Caki2 (cell line): ENCODE measurements around the gene HOXC5. TPM values are rescaled to one million over a fixed set of nuclear protein-coding genes. Genes with fewer than 3 reads are reported as not detected.

ENCODE experiments used
- DNase-seq: peaks from one replicate; pipeline ENCODE4 v3.0.0-alpha.2; 2015; ENCODE audit warnings: low read depth
- in situ Hi-C: cut with HindIII; loops from 2 replicates; pipeline ENCODE4 v1.10.0; 2016; ENCODE audit warnings: low sequenced_read_pairs, low pct_unique_long_range_greater_than_20kb, mixed read lengths
- total RNA-seq: library from RNA; depleted of rRNA; stranded (reverse); fragments of >200 nt; shearing (Covaris generic); gene quantifications from 2 replicates; pipeline ENCODE4 v1.2.3, GENCODE V29; 2014; ENCODE audit warnings: low replicate concordance

The HOXC5 gene
- total RNA-seq, 1 experiment from 2014 or later: not detected

GRCh38 chr12:53994264-53995001 lies 38.4 kb upstream of the HOXC5 start:
- in situ Hi-C loops: no loop called here
- DNase-seq: peak; percentile 70

DNA sequence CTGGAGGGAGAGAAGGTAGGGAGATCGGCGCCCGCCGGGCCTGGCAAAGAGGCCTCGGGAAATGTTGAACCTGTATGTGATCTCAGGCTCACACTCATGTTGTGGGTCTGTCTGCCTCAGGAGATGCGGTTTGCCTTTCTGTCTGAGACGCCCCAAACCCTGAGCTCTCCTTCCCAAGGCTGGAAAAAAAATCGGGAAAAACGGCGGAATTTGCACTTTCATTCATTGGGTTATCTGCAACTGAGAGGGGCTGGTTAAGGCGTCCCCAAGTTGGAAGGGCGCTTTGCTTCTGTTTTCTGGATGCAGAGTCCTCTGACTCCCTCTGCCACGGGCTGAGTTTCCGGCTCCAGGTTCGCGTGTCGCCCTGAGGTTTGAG lies 37.9 kb upstream of the HOXC5 start:
- in situ Hi-C loops: no loop called here
- peak; percentile 61 for DNase-seq

DNA sequence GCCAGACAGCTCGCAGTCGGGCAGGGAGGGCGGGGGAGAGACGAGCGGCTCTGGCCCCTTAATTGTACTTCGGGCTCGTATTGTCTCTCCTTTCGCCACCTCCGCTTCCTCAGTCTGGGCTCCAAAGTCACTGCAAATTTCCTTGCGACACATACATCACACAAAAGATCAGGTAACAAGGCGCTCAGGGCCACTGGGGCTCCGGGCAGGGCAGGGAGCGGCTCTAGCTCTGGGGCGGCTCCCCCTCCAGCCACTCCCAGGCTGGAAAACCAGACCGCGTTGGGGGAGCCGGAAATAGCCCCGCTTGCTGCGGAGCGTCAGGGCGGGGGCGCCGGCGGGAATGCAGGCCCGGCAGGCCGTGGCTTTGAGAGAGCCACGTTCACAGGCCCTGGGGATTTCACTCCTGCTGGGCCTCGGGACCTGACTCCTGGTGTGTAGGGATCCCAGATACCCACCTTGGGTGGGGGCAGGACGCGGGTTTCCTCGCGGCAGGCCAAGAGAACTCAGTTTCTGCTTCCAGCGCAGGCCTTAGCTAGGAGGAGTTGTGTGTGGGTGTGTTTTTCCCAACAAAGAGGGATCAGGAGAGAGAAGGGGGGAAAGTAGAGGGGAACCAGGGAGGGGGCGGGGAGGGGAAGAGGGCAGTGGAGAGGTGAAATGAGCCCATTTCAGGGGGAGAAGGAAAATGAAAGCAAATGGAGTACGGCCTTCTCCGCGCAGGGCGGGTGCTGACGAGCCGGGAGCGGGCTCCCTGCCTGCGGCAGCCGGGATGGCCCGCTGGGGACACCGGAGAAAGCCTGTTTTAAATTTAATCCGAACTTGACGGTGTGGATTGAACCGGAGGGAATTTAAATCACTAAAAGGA lies 37.2 kb upstream of the HOXC5 start:
- in situ Hi-C loops: no loop called here

GRCh38 chr12:53996240-53997203 lies 36.3 kb upstream of the HOXC5 start:
- in situ Hi-C loops: no loop called here
- peak; percentile 45 for DNase-seq

More for the DNA sequence above, 37.2 kb upstream of the HOXC5 start:
- peak; percentile 86 for DNase-seq

DNA sequence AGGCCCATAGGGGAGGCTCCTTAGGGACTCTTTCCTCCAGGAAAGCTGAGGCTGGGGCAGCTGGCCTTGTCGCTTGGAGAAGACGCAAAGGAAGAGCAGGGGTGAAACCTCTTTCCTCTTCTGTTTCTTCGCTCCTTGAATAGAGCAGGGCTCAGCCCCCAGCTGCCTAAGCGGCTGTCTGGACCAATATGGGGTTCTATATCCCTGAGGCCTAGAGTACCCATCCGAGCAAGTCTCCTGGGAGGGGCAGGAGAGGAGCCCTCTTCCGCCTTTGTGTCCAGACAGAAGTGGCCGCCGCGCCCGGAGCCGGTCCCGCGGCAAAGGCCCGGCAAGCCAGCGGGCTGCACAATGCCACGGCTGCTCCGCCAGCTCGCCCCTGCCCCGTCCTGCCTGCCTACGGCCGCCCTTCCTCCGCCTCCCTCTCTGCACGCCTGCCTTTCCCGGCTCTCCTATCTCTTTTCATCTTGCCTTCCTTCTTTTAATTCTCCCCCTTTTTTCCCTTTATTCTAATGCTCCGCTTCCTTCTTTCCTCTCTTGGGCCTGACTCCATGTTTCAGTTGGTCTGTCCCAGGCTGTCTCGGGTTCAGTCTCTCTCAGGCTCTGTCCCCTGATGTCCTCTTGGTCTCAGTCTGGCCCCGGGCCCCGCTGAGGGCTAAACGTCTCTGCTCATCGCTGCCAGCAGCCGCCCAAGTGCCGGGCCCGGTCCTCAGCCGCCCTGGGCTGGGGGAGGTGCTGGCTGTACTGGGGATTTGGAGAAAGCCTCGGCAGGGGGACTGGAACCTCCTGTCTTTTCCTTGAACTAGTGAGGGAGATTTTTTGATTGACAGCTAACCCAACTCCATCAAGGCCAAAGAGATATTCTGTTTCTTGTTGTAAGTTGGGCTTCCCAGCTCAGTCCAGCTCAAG lies 35.4 kb upstream of the HOXC5 start:
- no peak for DNase-seq
- in situ Hi-C loops: no loop called here

DNA sequence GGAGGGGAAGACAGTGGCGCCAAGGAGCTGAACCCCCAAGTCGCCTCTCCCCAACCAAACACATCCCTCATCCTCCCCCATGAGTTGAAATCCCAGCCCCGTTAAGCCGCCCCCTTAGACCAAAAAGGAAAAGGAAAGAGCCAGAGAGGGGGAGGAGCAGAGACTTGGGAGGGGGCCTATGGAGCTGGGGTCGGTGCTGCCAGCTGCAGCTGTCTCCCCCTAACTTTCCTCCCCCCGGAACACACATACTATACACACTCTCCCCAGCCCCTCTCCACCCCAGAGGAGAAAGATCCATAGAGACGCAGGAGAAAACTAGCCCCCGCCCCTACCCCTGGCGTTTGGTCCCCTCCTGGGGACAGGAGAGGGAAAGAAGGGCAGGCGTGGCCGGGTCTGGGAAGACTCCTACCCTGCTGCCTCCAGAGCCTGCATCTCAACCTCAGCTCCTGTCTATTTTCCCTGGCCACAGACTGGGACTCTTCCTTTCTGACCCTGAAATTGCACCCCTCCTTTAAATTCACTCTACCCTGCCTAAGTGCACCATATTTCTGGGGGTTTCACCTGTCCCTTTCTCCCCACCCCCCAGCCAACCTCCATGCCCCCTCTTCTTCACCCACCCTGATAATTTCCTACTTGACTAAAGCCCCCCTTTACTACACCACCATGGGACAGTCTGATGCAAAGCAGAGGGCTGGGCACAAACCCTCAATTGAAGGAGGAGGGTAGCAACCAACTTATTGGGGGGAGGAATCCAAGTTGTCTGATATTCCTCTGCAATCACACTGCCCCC lies 34.5 kb upstream of the HOXC5 start:
- DNase-seq: no peak
- in situ Hi-C loops: no loop called here

DNA sequence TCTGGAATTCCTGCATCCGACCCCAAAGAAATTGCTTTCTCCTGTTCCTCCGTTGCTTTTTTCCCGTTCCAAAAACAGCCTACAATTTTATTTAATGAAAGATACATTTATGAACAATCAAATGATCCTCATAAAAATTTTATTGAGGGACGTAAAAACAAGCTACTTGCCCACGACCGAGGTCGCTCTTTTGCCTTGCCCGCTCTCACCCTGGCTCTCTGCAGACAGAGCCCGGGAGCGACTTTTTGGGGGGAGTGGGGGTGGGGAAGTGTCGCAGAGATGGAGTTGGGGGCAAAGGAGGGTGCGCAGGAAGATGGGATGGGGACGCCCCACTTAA lies 34.0 kb upstream of the HOXC5 start:
- in situ Hi-C loops: no loop called here
- DNase-seq: no peak

DNA sequence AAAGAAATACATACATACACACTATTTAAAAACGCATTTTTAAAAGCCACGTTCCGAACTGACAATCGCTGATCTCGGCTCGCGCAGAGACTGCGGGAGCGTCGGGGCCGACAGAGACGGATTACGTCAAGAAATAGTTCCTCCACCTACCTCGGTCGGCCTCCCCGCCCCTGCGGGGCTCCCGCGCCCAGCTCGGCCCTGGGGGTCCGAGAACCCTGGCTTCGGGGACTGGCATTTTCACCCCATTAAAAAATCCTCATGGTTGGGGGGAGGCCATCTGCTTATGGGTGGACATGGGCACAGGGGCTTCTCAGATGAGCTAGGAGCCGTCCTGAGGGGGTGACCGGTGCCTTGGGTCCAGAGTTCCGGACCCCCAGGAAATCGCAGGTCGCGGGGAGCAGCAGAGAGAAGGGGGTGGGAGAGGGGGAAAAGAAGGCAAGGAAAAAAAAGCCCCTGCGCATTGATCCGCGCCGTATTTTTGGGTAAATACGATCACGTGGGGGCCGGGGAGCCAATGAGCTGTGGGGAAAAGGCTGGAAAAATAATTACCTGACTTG lies 33.2 kb upstream of the HOXC5 start:
- in situ Hi-C loops: loop anchor here (25.0 kb wide), 1 partner anchor 213 kb away; no protein-coding TSS in a partner anchor
- DNase-seq: peak; percentile 77

DNA sequence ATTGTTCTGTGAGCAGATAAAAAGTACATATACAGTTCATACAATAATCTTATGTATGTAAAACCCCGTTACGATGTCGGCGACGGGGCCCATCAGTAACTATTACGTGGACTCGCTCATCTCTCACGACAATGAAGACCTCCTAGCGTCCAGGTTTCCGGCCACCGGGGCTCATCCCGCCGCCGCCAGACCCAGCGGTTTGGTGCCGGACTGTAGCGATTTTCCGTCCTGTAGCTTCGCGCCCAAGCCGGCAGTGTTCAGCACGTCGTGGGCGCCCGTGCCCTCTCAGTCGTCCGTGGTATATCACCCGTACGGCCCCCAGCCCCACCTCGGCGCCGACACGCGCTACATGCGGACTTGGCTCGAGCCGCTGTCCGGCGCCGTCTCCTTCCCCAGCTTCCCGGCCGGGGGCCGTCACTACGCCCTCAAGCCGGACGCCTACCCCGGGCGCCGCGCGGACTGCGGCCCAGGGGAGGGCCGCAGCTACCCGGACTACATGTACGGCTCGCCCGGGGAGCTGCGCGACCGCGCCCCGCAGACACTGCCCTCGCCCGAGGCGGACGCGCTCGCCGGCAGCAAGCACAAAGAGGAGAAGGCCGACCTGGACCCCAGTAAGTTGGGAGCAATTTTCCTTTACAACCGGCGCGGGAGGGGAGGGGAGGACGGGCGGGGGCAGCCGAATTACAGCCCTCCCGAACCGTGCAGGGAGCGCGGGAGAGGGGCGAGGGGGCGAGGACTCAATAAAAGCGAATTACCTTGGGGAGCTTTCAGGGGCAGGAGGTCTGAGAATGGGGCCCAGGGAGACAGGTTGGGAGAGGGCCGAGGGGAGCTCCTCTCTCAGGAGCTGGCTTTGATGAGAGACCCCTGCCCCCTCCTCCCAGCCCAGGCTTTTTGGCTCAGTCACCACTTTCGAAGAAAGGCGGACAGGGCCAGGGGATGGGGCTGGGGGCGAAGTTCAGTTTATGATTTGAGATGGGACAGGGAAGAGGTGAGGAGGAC lies 32.4 kb upstream of the HOXC5 start, which contains the start of gene HOXC9:
Gene HOXC9, plus strand, starts transcription at position 46 of the 999 bp plus-strand sequence. Its CDS starts 28 bp downstream, at position 74.
- no peak for DNase-seq
- in situ Hi-C loops: loop anchor here (25.0 kb wide), 1 partner anchor 212 kb away; no protein-coding TSS in a partner anchor

DNA sequence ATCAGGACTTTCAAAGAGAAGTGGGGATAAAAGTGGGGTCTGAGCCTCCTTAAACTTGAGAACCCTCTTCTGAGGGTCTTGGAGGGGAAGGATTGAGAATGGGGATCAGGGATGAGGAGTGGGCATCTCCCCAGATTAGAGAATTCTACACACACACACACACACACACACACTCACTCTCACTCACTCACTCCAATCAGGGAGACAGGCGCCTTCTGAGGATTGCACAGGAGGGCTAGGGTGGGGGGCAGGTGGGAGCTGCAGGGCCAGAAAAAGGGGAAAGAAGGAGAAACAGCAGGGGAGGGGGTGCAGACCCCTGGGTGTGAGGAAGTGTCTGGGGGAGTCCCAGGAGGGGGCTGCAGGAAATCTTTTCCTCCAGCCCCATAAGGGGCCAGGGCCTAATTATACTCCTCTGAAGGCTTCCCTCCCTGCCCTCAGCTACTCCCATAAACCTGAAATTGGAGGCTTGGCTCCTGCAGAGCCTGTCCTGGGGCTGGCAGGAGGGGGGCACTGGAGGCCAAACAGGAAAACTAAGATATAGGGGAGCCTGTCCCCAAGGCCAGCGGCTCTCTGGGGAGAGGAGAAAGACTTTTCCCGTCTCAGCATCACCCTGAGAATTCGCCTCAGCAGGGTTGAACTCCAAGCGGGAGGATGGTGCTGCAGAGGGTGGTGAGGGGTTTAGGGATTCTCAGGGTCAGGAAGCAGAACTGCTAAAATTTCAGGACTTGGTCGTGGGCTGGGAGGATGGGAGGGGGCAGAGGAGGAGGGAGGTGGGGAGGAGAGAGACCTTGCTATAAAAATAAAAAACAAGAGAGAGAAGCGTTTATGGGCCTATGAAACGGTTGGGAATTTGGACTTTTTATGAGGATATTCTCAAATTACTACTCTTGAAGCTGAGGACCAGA lies 31.3 kb upstream of the HOXC5 start:
- in situ Hi-C loops: loop anchor here (25.0 kb wide), 1 partner anchor 211 kb away; no protein-coding TSS in a partner anchor
- no peak for DNase-seq

- in situ Hi-C loops: loop anchor here (25.0 kb wide), 1 partner anchor 210 kb away; no protein-coding TSS in a partner anchor
- DNase-seq: no peak
These were observed 30.5 kb upstream of the HOXC5 start for GRCh38 chr12:54002278-54002914.

- in situ Hi-C loops: loop anchor here (25.0 kb wide), 1 partner anchor 209 kb away; no protein-coding TSS in a partner anchor
These were observed 29.9 kb upstream of the HOXC5 start for GRCh38 chr12:54002915-54003389.

DNA sequence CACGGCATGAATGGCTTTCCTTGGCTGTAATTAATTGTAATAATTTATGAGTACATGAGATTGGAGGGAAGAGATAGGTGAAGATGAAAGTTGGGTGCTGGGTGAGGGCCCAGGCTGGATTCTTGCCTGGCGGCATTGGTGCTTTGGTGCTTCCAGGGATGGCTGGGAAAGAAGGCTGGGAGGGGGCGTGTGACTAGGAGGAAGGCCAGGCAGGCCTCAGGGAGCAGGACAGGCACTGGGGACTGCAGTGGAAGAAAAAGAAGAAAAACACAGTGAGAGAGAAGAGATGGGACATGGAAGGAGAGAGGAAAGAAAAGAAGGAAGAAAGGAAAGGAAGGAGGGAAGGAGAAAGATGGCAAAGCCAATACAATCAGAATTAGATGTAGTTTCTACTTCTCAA lies 29.2 kb upstream of the HOXC5 start:
- in situ Hi-C loops: loop anchor here (25.0 kb wide), 1 partner anchor 209 kb away; no protein-coding TSS in a partner anchor
- no peak for DNase-seq

More at GRCh38 chr12:54002915-54003389, 29.9 kb upstream of the HOXC5 start:
- DNase-seq: no peak
